ENCODE measurements around the gene BEST1. TPM values are rescaled to one million over a fixed set of nuclear protein-coding genes. Genes with fewer than 3 reads are reported as not detected.

BEST1 gene
- total RNA-seq, 1 experiment from 2014 or later, result 2.3 TPM

DNA sequence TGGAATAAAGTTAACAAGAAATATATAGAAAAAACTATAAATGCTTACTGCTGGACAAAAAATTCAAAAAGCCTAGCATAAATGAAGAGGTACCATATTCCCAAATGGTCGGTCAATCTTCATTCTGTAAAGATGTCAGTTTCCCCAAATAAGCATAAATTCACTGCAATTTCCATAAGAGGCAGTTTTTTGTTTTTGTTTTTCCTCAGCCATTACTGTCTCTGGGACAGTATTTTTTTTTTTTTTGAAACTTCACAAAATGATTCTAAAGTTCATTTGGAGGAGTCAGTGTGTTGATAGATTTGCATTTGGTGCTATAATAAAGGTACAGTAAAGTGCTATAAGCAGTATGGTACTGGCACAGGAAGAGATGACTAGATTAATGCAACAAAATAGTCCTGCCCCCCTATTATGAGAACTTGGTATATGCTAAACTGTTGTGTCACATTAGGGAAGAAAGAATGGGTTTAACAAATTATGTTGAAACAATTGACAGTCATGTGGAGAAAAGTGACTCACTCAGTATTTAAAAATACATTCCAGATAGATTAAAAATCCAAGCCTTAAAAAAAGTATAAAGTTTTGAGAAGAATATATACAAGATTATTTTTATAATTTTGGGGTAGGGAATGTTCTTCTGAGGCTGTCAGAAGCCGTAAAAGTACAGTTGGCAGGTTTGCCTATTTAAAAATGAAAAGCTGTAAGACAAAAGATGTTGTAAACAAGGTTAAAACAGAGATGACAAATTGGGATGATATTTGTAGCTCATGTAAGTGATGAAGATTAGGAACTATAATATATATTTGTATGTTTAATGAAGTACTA is 19.9 kb downstream of the BEST1 start (continued):
- TF ChIP-seq CTCF (IDR thresholded peaks at IDR 0.05 in 2 of 3, conservative IDR thresholded peaks at IDR 0.05 in 1 of 3; ENCODE audit: borderline replicate concordance in 1 of 3, insufficient read depth in 1 of 3, low read depth in 2 of 3, low read length in 2 of 3) (no peak), EGR1 (IDR thresholded peaks at IDR 0.05; ENCODE audit: low read depth) (no peak), TCF7L2 (IDR thresholded peaks at IDR 0.05; ENCODE audit: borderline replicate concordance, extremely low read depth, insufficient read depth, insufficient read length) (no peak)

- no peaks in the 10 kb centered on the region for H3K27me3 ChIP-seq (ENCODE audit: insufficient read depth, low read length)
- RAD21 ChIA-PET (ENCODE audit: low non-redundant PET in 1 of 2, low total read pairs in 2 of 2, uncharacterized antibody in 2 of 2, unreplicated experiment in 2 of 2), result interaction anchor here (0.6 to 0.8 kb wide), 2 partner anchors 83 to 107 kb away, joined by 3 to 4 read pairs; no protein-coding TSS in a partner anchor
- CTCF ChIA-PET, result interaction anchor here (1.1 to 2.8 kb wide), 4 partner anchors 22 to 111 kb away, joined by 3 to 8 read pairs (median 6); no protein-coding TSS in a partner anchor
- H4K20me1 ChIP-seq (ENCODE audit: insufficient read depth), result peaks cover 5% of the 10 kb centered on the region; the same call in 1 of the 2 replicates
- peak overlapping the region in 1 of 2 experiments; percentile 27; a peak in 2 of 4 replicates for H3K4me3 ChIP-seq (replicated peaks in 1 of 2; ENCODE audit: low read depth in 1 of 2, low read length in 2 of 2)
- peak; percentile 43 for TF ChIP-seq POLR2A (IDR thresholded peaks at IDR 0.05; ENCODE audit: borderline replicate concordance, extremely low read depth, insufficient read depth, insufficient read length)
- peak; percentile 76 for TF ChIP-seq POLR2AphosphoS5 (IDR thresholded peaks at IDR 0.05; ENCODE audit: low read depth, low read length)
- no peak for TF ChIP-seq CTCF (IDR thresholded peaks at IDR 0.05 in 2 of 3, conservative IDR thresholded peaks at IDR 0.05 in 1 of 3; ENCODE audit: borderline replicate concordance in 1 of 3, insufficient read depth in 1 of 3, low read depth in 2 of 3, low read length in 2 of 3)
- peak; percentile 58 for TF ChIP-seq TCF7L2 (IDR thresholded peaks at IDR 0.05; ENCODE audit: borderline replicate concordance, extremely low read depth, insufficient read depth, insufficient read length)
- peak; percentile 80 for TF ChIP-seq ZBTB33 (IDR thresholded peaks at IDR 0.05; ENCODE audit: extremely low read depth, insufficient replicate concordance, low read length)
- no peak for TF ChIP-seq SP1 (IDR thresholded peaks at IDR 0.05; ENCODE audit: low read depth)
- no peak for TF ChIP-seq ATF3 (IDR thresholded peaks at IDR 0.05)
- peak; percentile 45 for TF ChIP-seq YY1 (IDR thresholded peaks at IDR 0.05; ENCODE audit: extremely low read depth, insufficient replicate concordance, low read depth, low read length)
- H3K79me2 ChIP-seq (ENCODE audit: insufficient read depth, low read length), result peaks cover 24% of the 10 kb centered on the region
- H3K4me1 ChIP-seq (ENCODE audit: control insufficient read depth in 1 of 2, insufficient read depth in 2 of 2, low read length in 2 of 2), result peaks cover 54 to 62% of the 10 kb centered on the region in 2 experiments
- intact Hi-C loops (cut with micrococcal nuclease), result loop anchor here (2.0 kb wide), 1 partner anchor 73 kb away; no protein-coding TSS in a partner anchor
- POLR2A ChIA-PET, result interaction anchor here (0.7 to 7.0 kb wide), 13 partner anchors 9 to 111 kb away, joined by 3 to 86 read pairs (median 4); partner anchors contain the start of genes BEST1 and RAB3IL1
- peak; percentile 88 for DNase-seq (ENCODE audit: low read depth, low spot score)
- H3K9ac ChIP-seq (ENCODE audit: low read length), result peak overlapping the region; percentile 51
- H3K36me3 ChIP-seq (ENCODE audit: control insufficient read depth in 1 of 2, insufficient read depth in 2 of 2, low read length in 2 of 2), result peaks cover 0 to 4% of the 10 kb centered on the region in 2 experiments; a peak in 1 of 4 replicates
- no peaks in the 10 kb centered on the region for H3K9me3 ChIP-seq (ENCODE audit: control insufficient read depth in 1 of 2, insufficient read depth in 1 of 2, low read depth in 1 of 2, low read length in 2 of 2)
- no peaks in the 10 kb centered on the region for H3K9me2 ChIP-seq (ENCODE audit: insufficient read depth)
- no TSS peak for BruUV-seq (replicated peaks)
- peak overlapping the region; percentile 85 for H3K27ac ChIP-seq (ENCODE audit: low read depth, low read length)
- peak overlapping the region; percentile 69 for H3K4me2 ChIP-seq (ENCODE audit: low read length)
- H2AFZ ChIP-seq (ENCODE audit: low read depth, low read length, poor library complexity, severe bottlenecking), result no peak overlapping the region
- peak; percentile 64 for ATAC-seq
These were observed 21.3 kb downstream of the BEST1 start for GRCh38 chr11:61971248-61972111.

Measured in HCT116 (cell line).